Stomach (tissue), 9 donors: ENCODE data around the gene TENM4. TPM values are rescaled to one million over a fixed set of nuclear protein-coding genes. Genes with fewer than 3 reads are reported as not detected.

Source experiments
- DNase-seq, 2 donors: peaks; one replicate each; pipeline versions ENCODE4 v3.0.0 to v3.0.0-alpha.2; 2013 to 2019
- H3K27ac ChIP-seq, 5 donors: fragments of 200-600 bp in 4 of 5; sonication (generic) in 4 of 5; one replicate each; pipeline ENCODE4 v1.5.1; 2013 to 2019; ENCODE audit warnings: mild to moderate bottlenecking in 1 of 5, moderate library complexity in 1 of 5
- H3K27me3 ChIP-seq, 3 donors: fragments of 200-600 bp; sonication (generic); one replicate each; pipeline ENCODE4 v1.5.1; 2017 to 2019; ENCODE audit warnings: mixed run types in 1 of 3
- H3K36me3 ChIP-seq, 4 donors: fragments of 200-600 bp; sonication (generic); 1 replicate in 3 of 4; 2 replicates in 1 of 4; pipeline ENCODE4 v1.5.1; 2016 to 2019
- H3K4me1 ChIP-seq, 4 donors: fragments of 200-600 bp; sonication (generic); one replicate each; pipeline ENCODE4 v1.5.1; 2016 to 2019
- H3K4me3 ChIP-seq, 4 donors: fragments of 200-600 bp; sonication (generic) in 3 of 4; one replicate each; pipeline ENCODE4 v1.5.1; 2016 to 2019; ENCODE audit warnings: mild to moderate bottlenecking in 1 of 4
- H3K9me3 ChIP-seq, 4 donors: fragments of 200-600 bp; sonication (generic); one replicate each; pipeline ENCODE4 v1.5.1; 2016 to 2019
- CTCF ChIP-seq, 7 experiments: fragments of 450-650 bp in 4 of 7; fragments of 200-600 bp in 3 of 7; sonication (generic) in 3 of 7; IDR thresholded peaks; one replicate each; pipeline ENCODE4 v1.5.1; 2016 to 2019; ENCODE audit warnings: antibody characterized with exemption in 7 of 7, control low read depth in 2 of 7, mild to moderate bottlenecking in 1 of 7
- EP300 ChIP-seq: sonication (generic); formaldehyde crosslinking; IDR thresholded peaks from one replicate; pipeline ENCODE4 v1.6.1; 2017; ENCODE audit warnings: antibody characterized with exemption
- POLR2A ChIP-seq, 4 donors: fragments of 450-650 bp; IDR thresholded peaks; one replicate each; pipeline ENCODE4 v1.6.1; 2016; ENCODE audit warnings: antibody characterized with exemption in 4 of 4, control low read depth in 2 of 4, mild to moderate bottlenecking in 1 of 4, moderate library complexity in 1 of 4
- POLR2AphosphoS5 ChIP-seq, 3 donors: sonication (generic); formaldehyde crosslinking; IDR thresholded peaks; one replicate each; pipeline ENCODE4 v1.6.1; 2016; ENCODE audit warnings: antibody characterized with exemption in 3 of 3
- WGBS, 5 donors: extraction: QIAGEN DNeasy Blood & Tissue Kit in 3 of 5; methylation state at CpG; one replicate each; pipeline versions ENCODE4 v1.1.5 to v1.1.7; 2013 to 2018; 5-methylcytosine and 5-hydroxymethylcytosine counted together
- intact Hi-C: fragments of 100-400 bp; cut with DNase I; formaldehyde crosslinking; loops from one replicate; pipeline ENCODE4 v1.15.1; 2023; ENCODE audit warnings: low total_unique reads
- polyA plus RNA-seq, 3 donors: library from polyadenylated mRNA; stranded (reverse); fragments of 200-250 nt; gene quantifications; one replicate each; pipeline ENCODE4 v1.2.3, GENCODE V29; 2013
- total RNA-seq, 5 donors: library from RNA; depleted of rRNA; stranded (reverse); fragments of >200 nt; gene quantifications; one replicate each; pipeline versions ENCODE4 v1.1.0 to v1.2.3, GENCODE V29; 2014 to 2016
- donor health status: healthy with polysubstance abuse.
- donor health status: Bipolar disorder and iron deficiency.
- donor health status: healthy.

Gene TENM4
- total and polyA plus RNA-seq, 8 donors: 0.06 to 13.2 (median 0.87) TPM; not detected in 1

- intact Hi-C loops: no loop called here
- no peak for TF ChIP-seq CTCF (IDR thresholded peaks at IDR 0.05)
- no peak for TF ChIP-seq EP300
- TF ChIP-seq POLR2AphosphoS5 (IDR thresholded peaks at IDR 0.05): no peak
- no peak for TF ChIP-seq POLR2A (IDR thresholded peaks at IDR 0.05)
- peak overlapping the region; percentile 18 to 78 (median 72) for H3K27ac ChIP-seq
- peaks cover 44 to 54% (median 49%) of the 10 kb centered on the region in 4 donors for H3K4me1 ChIP-seq
- peaks cover 0 to 100% (median 63%) of the 10 kb centered on the region in 3 donors for H3K27me3 ChIP-seq
- DNase-seq: peak; percentile 64 to 91
- peak overlapping the region; percentile 45 to 59 (median 52) for H3K4me3 ChIP-seq
- no peaks in the 10 kb centered on the region for H3K36me3 ChIP-seq
- H3K9me3 ChIP-seq: no peaks in the 10 kb centered on the region
- 0 to 3% (median 2%) methylated on average over 11 to 74 of the region's 74 CpGs for WGBS, 5 donors
These were observed 3.4 kb downstream of the TENM4 start for GRCh38 chr11:79437278-79437980.

GRCh38 chr11:79436919-79437277 lies 3.9 kb downstream of the TENM4 start:
- no peak for DNase-seq
- Histone ChIP-seq H3K9me3 (no peaks in the 10 kb centered on the region), H3K27me3 (peaks cover 0 to 100% (median 63%) of the 10 kb centered on the region in 3 donors), H3K4me3 (peak overlapping the region; percentile 45 to 59 (median 52)), H3K36me3 (no peaks in the 10 kb centered on the region), H3K27ac (peak overlapping the region in 4 of 5 donors; percentile 61 to 78 (median 74)), H3K4me1 (peaks cover 44 to 54% (median 49%) of the 10 kb centered on the region in 4 donors)
- intact Hi-C loops: no loop called here
- 14 to 29% (median 19%) methylated on average over 10 of the region's 10 CpGs for WGBS, 5 donors
- TF ChIP-seq CTCF (IDR thresholded peaks at IDR 0.05) (no peak), POLR2A (IDR thresholded peaks at IDR 0.05) (no peak), POLR2AphosphoS5 (IDR thresholded peaks at IDR 0.05) (no peak), EP300 (no peak)

- Histone ChIP-seq H3K4me1 (peaks cover 24 to 29% (median 28%) of the 10 kb centered on the region in 4 donors), H3K4me3 (no peak overlapping the region), H3K36me3 (no peaks in the 10 kb centered on the region), H3K27ac (peak overlapping the region in 4 of 5 donors; percentile 32 to 67 (median 42)), H3K9me3 (no peaks in the 10 kb centered on the region), H3K27me3 (peaks cover 0 to 81% (median 37%) of the 10 kb centered on the region in 3 donors)
- intact Hi-C loops: no loop called here
- 31 to 45% (median 43%) methylated on average over 2 of the region's 2 CpGs for WGBS, 5 donors
- TF ChIP-seq CTCF (IDR thresholded peaks at IDR 0.05) (no peak), POLR2A (IDR thresholded peaks at IDR 0.05) (no peak), POLR2AphosphoS5 (IDR thresholded peaks at IDR 0.05) (peak in 1 of 3 donors; percentile 14), EP300 (no peak)
- peak in 1 of 2 donors; percentile 51 for DNase-seq
These were observed 6.5 kb downstream of the TENM4 start for GRCh38 chr11:79434283-79434682.

- H3K4me1 ChIP-seq: peaks cover 4 to 8% (median 6%) of the 10 kb centered on the region in 4 donors
- WGBS, 5 donors: 46 to 56% (median 56%) methylated on average over 2 of the region's 2 CpGs
These were observed 8.7 kb downstream of the TENM4 start for GRCh38 chr11:79432138-79432537.

More at GRCh38 chr11:79432138-79432537, 8.7 kb downstream of the TENM4 start:
- Histone ChIP-seq H3K36me3 (no peaks in the 10 kb centered on the region), H3K9me3 (no peaks in the 10 kb centered on the region), H3K27me3 (peaks cover 0 to 65% (median 16%) of the 10 kb centered on the region in 3 donors), H3K4me3 (no peak overlapping the region), H3K27ac (no peak overlapping the region)
- TF ChIP-seq CTCF (IDR thresholded peaks at IDR 0.05): no peak
- DNase-seq: no peak
- intact Hi-C loops: no loop called here
